A549 (cell line): ENCODE data around the gene IPMK. TPM values are rescaled to one million over a fixed set of nuclear protein-coding genes. Genes with fewer than 3 reads are reported as not detected.

Experiments used
- ATAC-seq, 2 experiments: fragments of 200-7000 bp in 1 of 2; fragments of >200 bp in 1 of 2; cut with Nextera tagmentation in 1 of 2; cut with Tn5 transposase in 1 of 2; 3 replicates each; pipeline versions ENCODE4 v1.8.0 to v1.9.1; 2018 to 2020; ENCODE audit warnings: mild to moderate bottlenecking in 1 of 2, moderate library complexity in 1 of 2
- CTCF ChIA-PET: fragments of 300-600 bp; sonication (Branson Sonifier 250); formaldehyde crosslinking; extraction: SDS; loops from one replicate; lab custom pipeline; 2021; ENCODE audit warnings: antibody characterized with exemption, inconsistent platforms; lab: Yijun Ruan, JAX
- POLR2A ChIA-PET: fragments of 350-600 bp; formaldehyde crosslinking; extraction: SDS; loops from one replicate; lab custom pipeline; 2021; ENCODE audit warnings: antibody characterized with exemption, inconsistent platforms; lab: Yijun Ruan, JAX
- DNase-seq, 2 experiments: peaks; one replicate each; pipeline versions ENCODE4 v3.0.0 to v3.0.0-alpha.2; 2011 to 2016; ENCODE audit warnings: low read depth in 1 of 2, low spot score in 1 of 2
- FAIRE-seq: peaks from 2 replicates; lab custom pipeline; 2011; peaks lifted over from hg19 to GRCh38; lab: Jason Lieb, UNC
- H3K27ac ChIP-seq, 2 experiments: fragments of >200 bp; sonication (Bioruptor Twin); formaldehyde crosslinking; 3 replicates each; pipeline ENCODE4 v1.5.1; 2016 to 2017
- H3K4me1 ChIP-seq: fragments of >200 bp; sonication (Bioruptor Twin); formaldehyde crosslinking; 3 replicates; pipeline ENCODE4 v1.6.1; 2016
- H3K4me2 ChIP-seq: fragments of >200 bp; sonication (Bioruptor Twin); formaldehyde crosslinking; 3 replicates; pipeline ENCODE4 v1.6.1; 2016
- H3K4me3 ChIP-seq: fragments of >200 bp; sonication (Bioruptor Twin); formaldehyde crosslinking; 3 replicates; pipeline ENCODE4 v1.5.1; 2016
- H3K9me3 ChIP-seq: fragments of >200 bp; sonication (Bioruptor Twin); formaldehyde crosslinking; 3 replicates; pipeline ENCODE4 v1.6.1; 2016
- CBX2 ChIP-seq: fragments of 200-600 bp; sonication (generic); IDR thresholded peaks from 2 replicates; pipeline ENCODE4 v1.6.1; 2016; ENCODE audit warnings: low read depth, mild to moderate bottlenecking, borderline replicate concordance
- CBX8 ChIP-seq: fragments of 200-600 bp; sonication (generic); IDR thresholded peaks from 2 replicates; pipeline ENCODE4 v1.6.1; 2016
- EHMT2 ChIP-seq: fragments of 200-600 bp; sonication (generic); IDR thresholded peaks from 2 replicates; pipeline ENCODE4 v1.6.1; 2016; ENCODE audit warnings: antibody characterized with exemption, low read depth, mild to moderate bottlenecking, moderate library complexity
- EP300 ChIP-seq, 2 experiments: fragments of >200 bp; sonication (Bioruptor Twin); formaldehyde crosslinking; IDR thresholded peaks; 2 replicates in 1 of 2; 3 replicates in 1 of 2; pipeline ENCODE4 v1.6.1; 2016 to 2017
- GATA3 ChIP-seq: IDR thresholded peaks from 2 replicates; pipeline ENCODE4 v1.6.1; 2012; ENCODE audit warnings: borderline replicate concordance
- HEYL ChIP-seq: fragments of 250-450 bp; sonication (Bioruptor Pico); IDR thresholded peaks from 2 replicates; pipeline ENCODE4 v1.8.0; 2021; ENCODE audit warnings: mild to moderate bottlenecking, moderate library complexity
- HOXA7 ChIP-seq: fragments of 250-450 bp; sonication (Bioruptor Pico); IDR thresholded peaks from 2 replicates; pipeline ENCODE4 v1.5.0; 2020; ENCODE audit warnings: mild to moderate bottlenecking, moderate library complexity
- JUN ChIP-seq, 2 experiments: fragments of >200 bp; sonication (Bioruptor Twin); formaldehyde crosslinking; IDR thresholded peaks; 2 replicates in 1 of 2; 3 replicates in 1 of 2; pipeline ENCODE4 v1.6.1; 2016 to 2017
- JUNB ChIP-seq: fragments of >200 bp; sonication (Bioruptor Twin); formaldehyde crosslinking; IDR thresholded peaks from 2 replicates; pipeline ENCODE4 v1.6.1; 2016
- KDM1A ChIP-seq: fragments of 200-600 bp; sonication (generic); IDR thresholded peaks from 2 replicates; pipeline ENCODE4 v1.6.1; 2016; ENCODE audit warnings: low read depth, mild to moderate bottlenecking
- MAFK ChIP-seq: fragments of 450-650 bp; IDR thresholded peaks from 2 replicates; pipeline ENCODE4 v1.6.1; 2014; ENCODE audit not compliant: partially characterized antibody
- NR3C1 ChIP-seq: fragments of >200 bp; sonication (Bioruptor Twin); formaldehyde crosslinking; IDR thresholded peaks from 3 replicates; pipeline ENCODE4 v1.6.1; 2017
- POLR2A ChIP-seq: IDR thresholded peaks from 2 replicates; pipeline ENCODE4 v1.6.1; 2012; ENCODE audit warnings: mild to moderate bottlenecking, low read length
- RAD21 ChIP-seq, 2 experiments: fragments of >200 bp in 1 of 2; sonication (Bioruptor Twin) in 1 of 2; formaldehyde crosslinking in 1 of 2; IDR thresholded peaks in 1 of 2; conservative IDR thresholded peaks in 1 of 2; 2 replicates in 1 of 2; 3 replicates in 1 of 2; pipeline ENCODE4 v1.6.1; 2012 to 2018; ENCODE audit warnings: inconsistent platforms in 1 of 2
- RARB ChIP-seq: fragments of 250-450 bp; sonication (Bioruptor Pico); IDR thresholded peaks from 2 replicates; pipeline ENCODE4 v1.8.0; 2021; ENCODE audit warnings: mild to moderate bottlenecking, moderate library complexity
- RCOR1 ChIP-seq: fragments of 150-350 bp; IDR thresholded peaks from 2 replicates; pipeline ENCODE4 v1.6.1; 2014; ENCODE audit warnings: antibody characterized with exemption, low read length, low read depth
- RFX5 ChIP-seq: fragments of 450-650 bp; IDR thresholded peaks from 2 replicates; pipeline ENCODE4 v1.7.1; 2014; ENCODE audit warnings: antibody characterized with exemption, mild to moderate bottlenecking, moderate library complexity
- RNF2 ChIP-seq: fragments of 200-600 bp; sonication (generic); IDR thresholded peaks from 2 replicates; pipeline ENCODE4 v1.6.1; 2016; ENCODE audit warnings: low read depth, mild to moderate bottlenecking, antibody characterized with exemption, moderate library complexity, borderline replicate concordance
- TFCP2L1 ChIP-seq: fragments of 250-450 bp; sonication (Bioruptor Pico); IDR thresholded peaks from 2 replicates; pipeline ENCODE4 v1.5.0; 2021; ENCODE audit warnings: mild to moderate bottlenecking
- ZSCAN20 ChIP-seq: fragments of 250-450 bp; sonication (Bioruptor Pico); IDR thresholded peaks from 2 replicates; pipeline ENCODE4 v1.8.0; 2022; ENCODE audit warnings: mild to moderate bottlenecking, moderate library complexity
- WGBS: methylation state at CpG from one replicate; pipeline ENCODE4 v1.1.6; 2017; ENCODE audit errors: missing lambda C conversion rate; 5-methylcytosine and 5-hydroxymethylcytosine counted together
- polyA plus RNA-seq, 4 experiments: library from polyadenylated mRNA; depleted of rRNA in 3 of 4; stranded (reverse); fragments of >200 nt; fragmentation: RNase III in 1 of 4; extraction: RNeasy Plus Mini Kit Qiagen cat#74134 plus additional on column Dnase treatment in 1 of 4; gene quantifications; 2 replicates in 3 of 4; 3 replicates in 1 of 4; pipeline ENCODE4 v1.2.3, GENCODE V29; 2011 to 2017
- TF ChIP-seq, protein P1 (sequence below): IDR thresholded peaks from 2 replicates; pipeline ENCODE4 v1.6.1; 2012
- TF ChIP-seq, protein P2 (sequence below): fragments of 450-650 bp; IDR thresholded peaks from 2 replicates; pipeline ENCODE4 v1.6.1; 2014; ENCODE audit warnings: antibody characterized with exemption
- TF ChIP-seq, protein P3 (sequence below): fragments of 200-600 bp; sonication (generic); IDR thresholded peaks from 2 replicates; pipeline ENCODE4 v1.6.1; 2016; ENCODE audit warnings: antibody characterized with exemption, mild to moderate bottlenecking, moderate library complexity
- TF ChIP-seq, protein P4 (sequence below): IDR thresholded peaks from 2 replicates; pipeline ENCODE4 v1.6.1; 2012; ENCODE audit warnings: low read depth, borderline replicate concordance
- TF ChIP-seq, protein P5 (sequence below): IDR thresholded peaks from 2 replicates; pipeline ENCODE4 v1.6.1; 2012

Gene IPMK
- polyA plus RNA-seq, 2 of the 4 experiments (the other 2 are of a cell fraction): 2.9 to 5.6 TPM

DNA sequence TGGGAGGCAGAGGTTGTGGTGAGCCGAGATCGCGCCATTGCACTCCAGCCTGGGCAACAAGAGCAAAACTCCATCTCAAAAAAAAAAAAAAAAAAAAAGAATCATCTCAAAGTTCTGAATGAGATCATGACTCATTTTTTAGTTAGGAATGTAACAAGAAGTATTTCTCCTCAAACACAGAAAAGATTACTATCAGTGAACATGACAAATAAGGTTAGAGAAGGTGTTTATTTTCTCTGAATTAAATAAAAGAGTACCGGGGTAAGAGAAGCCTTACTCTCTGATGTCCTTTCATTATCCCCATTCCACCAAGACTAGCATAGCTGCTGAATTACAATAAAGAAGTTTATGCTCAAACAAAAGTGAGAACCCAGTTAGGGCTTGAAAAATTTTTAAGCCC lies 50.1 kb downstream of the IPMK start:
- no peak for ATAC-seq
- 66% methylated on average over 4 of the region's 4 CpGs for WGBS
- POLR2A ChIA-PET: no interaction called here

DNA sequence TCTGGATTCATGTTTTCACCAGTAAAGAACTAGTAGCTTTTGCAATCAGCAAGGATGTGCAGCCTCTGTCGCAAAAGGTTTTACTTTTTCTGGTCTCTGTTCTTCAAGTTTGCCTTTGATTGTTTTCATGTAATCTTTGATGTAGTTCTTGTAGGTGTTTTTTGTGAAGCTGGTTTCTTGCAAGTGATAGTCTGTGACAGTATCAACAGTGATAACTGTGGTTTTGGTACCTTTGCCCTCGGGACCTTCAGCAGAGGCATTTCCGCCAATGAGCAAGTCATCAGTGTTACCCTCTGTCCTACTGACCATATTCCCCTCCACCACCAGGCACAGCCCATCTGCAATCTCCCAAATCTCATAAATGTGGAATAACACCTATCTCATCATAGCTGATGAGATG lies 55.1 kb downstream of the IPMK start:
- H3K4me3 ChIP-seq: no peak overlapping the region
- no peak for FAIRE-seq

More for the DNA sequence above, 50.1 kb downstream of the IPMK start:
- FAIRE-seq: no peak
- no peaks in the 10 kb centered on the region for H3K9me3 ChIP-seq
- H3K4me2 ChIP-seq: peak overlapping the region; percentile 56
- H3K4me1 ChIP-seq: peaks cover 27% of the 10 kb centered on the region
- DNase-seq: no peak
- no peak overlapping the region for H3K4me3 ChIP-seq
- CTCF ChIA-PET: no interaction called here
- peak overlapping the region in 1 of 2 experiments; percentile 49; a peak in 2 of 6 replicates for H3K27ac ChIP-seq
- TF ChIP-seq ZSCAN20 (CRISPR knock-in tag) (no peak), GATA3 (peak; percentile 46; the same call in 1 of the 2 replicates), HOXA7 (CRISPR knock-in tag) (no peak)

DNA sequence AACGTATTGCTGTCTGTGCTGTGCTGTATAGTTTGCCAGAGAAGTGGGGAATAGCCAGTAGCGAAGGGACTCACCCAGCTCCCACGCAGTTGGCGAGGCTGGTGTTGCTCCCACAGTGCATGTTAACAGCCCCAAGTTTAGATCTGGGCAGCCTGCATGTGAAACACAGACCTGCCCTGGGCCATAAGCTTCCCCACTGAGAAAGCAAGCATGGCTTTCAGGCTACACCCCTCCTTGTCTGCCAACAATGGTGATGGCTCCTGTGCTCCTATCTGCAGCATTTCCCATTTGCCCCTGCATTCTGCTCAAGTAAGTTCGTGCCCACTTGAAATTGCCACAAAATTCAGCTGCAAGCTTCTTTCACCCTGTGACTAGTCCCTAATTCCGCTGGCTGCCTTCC lies 57.5 kb downstream of the IPMK start:
- TF ChIP-seq, protein P1, sequence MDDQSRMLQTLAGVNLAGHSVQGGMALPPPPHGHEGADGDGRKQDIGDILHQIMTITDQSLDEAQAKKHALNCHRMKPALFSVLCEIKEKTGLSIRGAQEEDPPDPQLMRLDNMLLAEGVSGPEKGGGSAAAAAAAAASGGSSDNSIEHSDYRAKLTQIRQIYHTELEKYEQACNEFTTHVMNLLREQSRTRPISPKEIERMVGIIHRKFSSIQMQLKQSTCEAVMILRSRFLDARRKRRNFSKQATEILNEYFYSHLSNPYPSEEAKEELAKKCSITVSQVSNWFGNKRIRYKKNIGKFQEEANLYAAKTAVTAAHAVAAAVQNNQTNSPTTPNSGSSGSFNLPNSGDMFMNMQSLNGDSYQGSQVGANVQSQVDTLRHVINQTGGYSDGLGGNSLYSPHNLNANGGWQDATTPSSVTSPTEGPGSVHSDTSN: no peak
- TF ChIP-seq CBX8 (no peak), NR3C1 (no peak), POLR2A (no peak), RARB (CRISPR knock-in tag) (no peak), RFX5 (no peak), HEYL (CRISPR knock-in tag) (no peak), EP300 (IDR thresholded peaks at IDR 0.05) (no peak), JUN (IDR thresholded peaks at IDR 0.05) (no peak), RNF2 (no peak), RAD21 (conservative IDR thresholded peaks at IDR 0.05 in 1 of 2, IDR thresholded peaks at IDR 0.05 in 1 of 2) (no peak), JUNB (no peak), CBX2 (no peak), KDM1A (no peak)
- TF ChIP-seq, protein P2, sequence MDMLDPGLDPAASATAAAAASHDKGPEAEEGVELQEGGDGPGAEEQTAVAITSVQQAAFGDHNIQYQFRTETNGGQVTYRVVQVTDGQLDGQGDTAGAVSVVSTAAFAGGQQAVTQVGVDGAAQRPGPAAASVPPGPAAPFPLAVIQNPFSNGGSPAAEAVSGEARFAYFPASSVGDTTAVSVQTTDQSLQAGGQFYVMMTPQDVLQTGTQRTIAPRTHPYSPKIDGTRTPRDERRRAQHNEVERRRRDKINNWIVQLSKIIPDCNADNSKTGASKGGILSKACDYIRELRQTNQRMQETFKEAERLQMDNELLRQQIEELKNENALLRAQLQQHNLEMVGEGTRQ: no peak
- TF ChIP-seq, protein P3, sequence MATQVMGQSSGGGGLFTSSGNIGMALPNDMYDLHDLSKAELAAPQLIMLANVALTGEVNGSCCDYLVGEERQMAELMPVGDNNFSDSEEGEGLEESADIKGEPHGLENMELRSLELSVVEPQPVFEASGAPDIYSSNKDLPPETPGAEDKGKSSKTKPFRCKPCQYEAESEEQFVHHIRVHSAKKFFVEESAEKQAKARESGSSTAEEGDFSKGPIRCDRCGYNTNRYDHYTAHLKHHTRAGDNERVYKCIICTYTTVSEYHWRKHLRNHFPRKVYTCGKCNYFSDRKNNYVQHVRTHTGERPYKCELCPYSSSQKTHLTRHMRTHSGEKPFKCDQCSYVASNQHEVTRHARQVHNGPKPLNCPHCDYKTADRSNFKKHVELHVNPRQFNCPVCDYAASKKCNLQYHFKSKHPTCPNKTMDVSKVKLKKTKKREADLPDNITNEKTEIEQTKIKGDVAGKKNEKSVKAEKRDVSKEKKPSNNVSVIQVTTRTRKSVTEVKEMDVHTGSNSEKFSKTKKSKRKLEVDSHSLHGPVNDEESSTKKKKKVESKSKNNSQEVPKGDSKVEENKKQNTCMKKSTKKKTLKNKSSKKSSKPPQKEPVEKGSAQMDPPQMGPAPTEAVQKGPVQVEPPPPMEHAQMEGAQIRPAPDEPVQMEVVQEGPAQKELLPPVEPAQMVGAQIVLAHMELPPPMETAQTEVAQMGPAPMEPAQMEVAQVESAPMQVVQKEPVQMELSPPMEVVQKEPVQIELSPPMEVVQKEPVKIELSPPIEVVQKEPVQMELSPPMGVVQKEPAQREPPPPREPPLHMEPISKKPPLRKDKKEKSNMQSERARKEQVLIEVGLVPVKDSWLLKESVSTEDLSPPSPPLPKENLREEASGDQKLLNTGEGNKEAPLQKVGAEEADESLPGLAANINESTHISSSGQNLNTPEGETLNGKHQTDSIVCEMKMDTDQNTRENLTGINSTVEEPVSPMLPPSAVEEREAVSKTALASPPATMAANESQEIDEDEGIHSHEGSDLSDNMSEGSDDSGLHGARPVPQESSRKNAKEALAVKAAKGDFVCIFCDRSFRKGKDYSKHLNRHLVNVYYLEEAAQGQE: no peak
- TF ChIP-seq, protein P4, sequence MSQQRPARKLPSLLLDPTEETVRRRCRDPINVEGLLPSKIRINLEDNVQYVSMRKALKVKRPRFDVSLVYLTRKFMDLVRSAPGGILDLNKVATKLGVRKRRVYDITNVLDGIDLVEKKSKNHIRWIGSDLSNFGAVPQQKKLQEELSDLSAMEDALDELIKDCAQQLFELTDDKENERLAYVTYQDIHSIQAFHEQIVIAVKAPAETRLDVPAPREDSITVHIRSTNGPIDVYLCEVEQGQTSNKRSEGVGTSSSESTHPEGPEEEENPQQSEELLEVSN: no peak
- TF ChIP-seq, protein P5, sequence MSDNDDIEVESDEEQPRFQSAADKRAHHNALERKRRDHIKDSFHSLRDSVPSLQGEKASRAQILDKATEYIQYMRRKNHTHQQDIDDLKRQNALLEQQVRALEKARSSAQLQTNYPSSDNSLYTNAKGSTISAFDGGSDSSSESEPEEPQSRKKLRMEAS: no peak
- H3K4me1 ChIP-seq: no peaks in the 10 kb centered on the region
- 91% methylated on average over 6 of the region's 6 CpGs for WGBS
- H3K9me3 ChIP-seq: no peaks in the 10 kb centered on the region
- no peak for ATAC-seq
- FAIRE-seq: no peak
- H3K27ac ChIP-seq: no peak overlapping the region
- ChIA-PET POLR2A (no interaction called here), CTCF (interaction anchor here (0.6 to 1.2 kb wide), 3 partner anchors 22 to 907 kb away, joined by 3 read pairs; no protein-coding TSS in a partner anchor)
- no peak overlapping the region for H3K4me2 ChIP-seq
- H3K4me3 ChIP-seq: no peak overlapping the region
- no peak for DNase-seq

More for the DNA sequence above, 55.1 kb downstream of the IPMK start:
- no peak overlapping the region for H3K27ac ChIP-seq
- H3K4me2 ChIP-seq: no peak overlapping the region
- ATAC-seq: no peak
- POLR2A ChIA-PET: no interaction called here
- CTCF ChIA-PET: interaction anchor here (1.1 kb wide), 1 partner anchor 60 kb away, joined by 3 read pairs; no protein-coding TSS in a partner anchor
- no peaks in the 10 kb centered on the region for H3K9me3 ChIP-seq
- DNase-seq: no peak
- H3K4me1 ChIP-seq: peaks cover 9% of the 10 kb centered on the region
- TF ChIP-seq TFCP2L1 (CRISPR knock-in tag) (no peak), MAFK (no peak), RCOR1 (no peak), JUNB (no peak), KDM1A (no peak), RNF2 (no peak), JUN (IDR thresholded peaks at IDR 0.05) (no peak), EHMT2 (no peak)
- 78% methylated on average over 3 of the region's 3 CpGs for WGBS
